Spleen (tissue), 7 donors: ENCODE measurements around the gene HDHD3.

Source experiments
- CTCF ChIP-seq, 11 experiments: fragments of 200-600 bp in 7 of 11; fragments of 450-650 bp in 4 of 11; sonication (generic) in 4 of 11; IDR thresholded peaks in 8 of 11; conservative IDR thresholded peaks in 3 of 11; 1 replicate in 7 of 11; 2 replicates in 4 of 11; pipeline versions ENCODE4 v1.4.0 to v1.8.0; 2016 to 2021; ENCODE audit warnings: antibody characterized with exemption in 11 of 11, inconsistent platforms in 4 of 11, mild to moderate bottlenecking in 1 of 11
- POLR2A ChIP-seq, 3 donors: fragments of 450-650 bp; IDR thresholded peaks; one replicate each; pipeline ENCODE4 v1.5.1; 2017; ENCODE audit warnings: antibody characterized with exemption in 3 of 3, mild to moderate bottlenecking in 1 of 3
- donor health status: DM: no; HTN: no; CAD: no; lungs with moderate emphysema.
- donor health status: DM: no; HTN: no; CAD: no.
- donor health status: DM: no; HTN: no; CAD: no.

GRCh38 chr9:113359385-113359784 lies 17.4 kb downstream of the HDHD3 start:
- TF ChIP-seq CTCF (IDR thresholded peaks at IDR 0.05 in 8 of 11, conservative IDR thresholded peaks at IDR 0.05 in 3 of 11), result no peak
- no peak for TF ChIP-seq POLR2A (IDR thresholded peaks at IDR 0.05)
